Fibroblast of mammary gland (primary cell): ENCODE measurements around the gene GATAD2A.

Experiments
- DNase-seq: peaks from one replicate; pipeline ENCODE4 v3.0.0-alpha.2; 2010; ENCODE audit warnings: low read depth
- H3K4me3 ChIP-seq: 2 replicates; pipeline ENCODE4 v1.5.1; 2011; ENCODE audit warnings: low read depth, mild to moderate bottlenecking, low read length, moderate library complexity; ENCODE audit not compliant: control insufficient read depth
- TF ChIP-seq, protein P1 (sequence below): conservative IDR thresholded peaks from 2 replicates; pipeline ENCODE4 v1.5.1; 2011; ENCODE audit warnings: low read depth, low read length, inconsistent platforms; ENCODE audit not compliant: control insufficient read depth, insufficient read depth

The GATAD2A gene

DNA sequence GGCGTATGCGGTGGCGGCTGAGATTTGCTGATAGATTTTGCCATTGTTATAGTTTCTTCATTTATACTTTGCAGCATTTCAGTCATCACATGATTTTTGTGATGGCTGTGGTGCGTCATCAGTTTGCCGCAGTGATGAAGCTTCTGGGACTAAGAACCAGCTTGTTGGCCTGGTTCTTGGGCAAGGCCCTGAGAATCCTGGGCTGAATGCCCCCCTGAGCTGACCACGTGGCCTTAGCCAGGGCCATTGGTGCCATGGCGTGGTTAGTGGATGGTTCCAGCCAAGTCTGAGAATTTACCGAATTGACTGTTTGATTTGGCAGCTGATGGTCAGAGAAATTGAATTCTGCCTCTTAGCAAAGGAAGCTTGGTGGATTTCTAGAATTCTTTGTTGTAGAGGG lies 17.8 kb downstream of the GATAD2A start:
- TF ChIP-seq, protein P1, sequence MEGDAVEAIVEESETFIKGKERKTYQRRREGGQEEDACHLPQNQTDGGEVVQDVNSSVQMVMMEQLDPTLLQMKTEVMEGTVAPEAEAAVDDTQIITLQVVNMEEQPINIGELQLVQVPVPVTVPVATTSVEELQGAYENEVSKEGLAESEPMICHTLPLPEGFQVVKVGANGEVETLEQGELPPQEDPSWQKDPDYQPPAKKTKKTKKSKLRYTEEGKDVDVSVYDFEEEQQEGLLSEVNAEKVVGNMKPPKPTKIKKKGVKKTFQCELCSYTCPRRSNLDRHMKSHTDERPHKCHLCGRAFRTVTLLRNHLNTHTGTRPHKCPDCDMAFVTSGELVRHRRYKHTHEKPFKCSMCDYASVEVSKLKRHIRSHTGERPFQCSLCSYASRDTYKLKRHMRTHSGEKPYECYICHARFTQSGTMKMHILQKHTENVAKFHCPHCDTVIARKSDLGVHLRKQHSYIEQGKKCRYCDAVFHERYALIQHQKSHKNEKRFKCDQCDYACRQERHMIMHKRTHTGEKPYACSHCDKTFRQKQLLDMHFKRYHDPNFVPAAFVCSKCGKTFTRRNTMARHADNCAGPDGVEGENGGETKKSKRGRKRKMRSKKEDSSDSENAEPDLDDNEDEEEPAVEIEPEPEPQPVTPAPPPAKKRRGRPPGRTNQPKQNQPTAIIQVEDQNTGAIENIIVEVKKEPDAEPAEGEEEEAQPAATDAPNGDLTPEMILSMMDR: no peak
- DNase-seq: no peak
- no peak overlapping the region for H3K4me3 ChIP-seq

DNA sequence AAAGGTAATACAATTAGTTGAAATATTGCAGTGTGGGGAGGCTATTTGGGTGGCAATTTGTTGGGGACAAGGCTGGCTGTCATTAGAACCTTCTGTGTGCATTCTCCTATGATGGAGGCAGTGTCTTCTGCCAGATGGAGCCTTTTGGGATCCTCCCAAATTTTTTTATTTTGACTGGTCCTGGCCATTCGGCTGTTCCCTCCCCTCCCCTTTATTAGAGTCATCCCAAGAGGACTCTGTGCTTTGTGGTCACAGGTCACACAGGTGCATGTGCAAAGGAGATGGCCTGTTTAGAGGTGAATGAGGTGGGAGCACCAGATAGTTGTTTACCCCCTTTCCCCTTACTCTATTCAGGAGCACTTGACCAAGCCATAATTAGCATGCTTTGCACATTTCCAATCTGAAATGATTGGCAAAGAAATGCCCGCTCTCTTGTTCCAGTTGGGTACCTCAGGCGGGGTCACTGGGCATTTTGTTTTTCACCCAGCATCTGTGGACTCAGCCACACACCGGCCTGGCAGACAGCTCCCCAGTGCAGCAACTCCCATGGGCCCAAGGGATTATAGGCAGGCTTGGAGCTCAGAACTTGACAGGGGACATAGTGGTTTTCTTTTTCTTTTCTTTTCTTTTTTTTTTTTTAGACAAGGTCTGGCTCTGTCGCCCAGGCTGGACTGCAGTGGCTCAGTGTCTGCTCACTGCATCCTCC lies 19.8 kb downstream of the GATAD2A start:
- no peak for DNase-seq
- TF ChIP-seq, protein P1: no peak
- H3K4me3 ChIP-seq: no peak overlapping the region

DNA sequence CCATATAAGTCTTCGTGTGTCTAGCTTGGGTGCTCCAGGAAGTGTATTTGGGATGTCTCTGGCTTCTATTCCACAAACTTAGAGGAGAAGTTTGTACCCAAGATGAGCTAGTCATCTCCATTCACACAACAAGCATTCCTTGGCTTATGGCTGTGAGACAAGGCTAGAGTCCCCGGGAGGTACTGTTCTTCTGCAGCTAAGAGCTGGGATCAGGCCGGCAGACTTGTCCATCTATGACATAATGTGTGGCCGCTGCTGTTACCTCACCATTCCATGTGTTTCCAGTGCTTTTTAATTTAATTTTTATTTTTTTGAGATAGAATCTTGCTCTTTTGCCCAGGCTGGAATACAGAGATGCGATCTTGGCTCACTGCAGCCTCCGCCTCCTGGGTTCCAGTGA lies 20.7 kb downstream of the GATAD2A start:
- DNase-seq: no peak
- TF ChIP-seq, protein P1: no peak
- H3K4me3 ChIP-seq: no peak overlapping the region

DNA sequence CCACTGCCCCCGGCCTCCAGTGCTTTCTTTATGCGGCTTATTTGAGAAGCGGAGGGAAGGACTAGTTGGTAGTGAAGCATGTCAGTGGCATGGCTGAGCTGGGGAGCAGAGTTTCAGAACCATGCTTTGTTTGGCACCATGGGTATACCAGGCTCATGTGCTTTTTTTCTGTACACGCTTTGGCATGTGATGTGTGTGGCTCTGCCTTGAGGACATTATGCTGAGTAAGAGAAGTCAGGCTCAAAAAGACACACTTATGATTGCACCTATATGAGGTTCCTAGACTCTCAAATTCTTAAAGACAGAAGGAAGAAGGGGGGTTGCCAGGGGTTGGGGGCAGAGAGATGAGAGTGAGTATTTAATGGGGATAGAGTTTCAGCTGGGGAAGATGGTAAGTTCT lies 21.3 kb downstream of the GATAD2A start:
- H3K4me3 ChIP-seq: no peak overlapping the region
- no peak for DNase-seq
- TF ChIP-seq, protein P1: no peak

DNA sequence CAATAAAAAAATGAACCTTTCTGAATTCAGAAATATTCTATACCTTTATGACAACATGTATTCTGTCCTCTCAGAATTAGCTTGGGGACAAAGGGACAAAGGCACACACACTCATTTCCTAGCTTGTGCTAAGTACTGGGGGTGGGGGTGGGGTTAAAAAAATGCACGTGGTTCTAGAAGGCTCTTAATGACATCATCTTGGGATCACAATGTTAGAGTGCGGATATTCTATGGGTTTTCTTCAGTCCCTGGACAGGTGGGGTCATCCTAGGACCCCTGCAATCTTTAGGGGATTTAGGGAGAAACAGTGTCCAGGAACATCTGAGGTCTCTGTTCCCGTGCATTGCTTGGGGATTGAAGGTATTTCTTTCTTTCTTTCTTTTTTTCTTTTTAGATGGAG lies 21.8 kb downstream of the GATAD2A start:
- TF ChIP-seq, protein P1: no peak
- no peak for DNase-seq
- H3K4me3 ChIP-seq: no peak overlapping the region

DNA sequence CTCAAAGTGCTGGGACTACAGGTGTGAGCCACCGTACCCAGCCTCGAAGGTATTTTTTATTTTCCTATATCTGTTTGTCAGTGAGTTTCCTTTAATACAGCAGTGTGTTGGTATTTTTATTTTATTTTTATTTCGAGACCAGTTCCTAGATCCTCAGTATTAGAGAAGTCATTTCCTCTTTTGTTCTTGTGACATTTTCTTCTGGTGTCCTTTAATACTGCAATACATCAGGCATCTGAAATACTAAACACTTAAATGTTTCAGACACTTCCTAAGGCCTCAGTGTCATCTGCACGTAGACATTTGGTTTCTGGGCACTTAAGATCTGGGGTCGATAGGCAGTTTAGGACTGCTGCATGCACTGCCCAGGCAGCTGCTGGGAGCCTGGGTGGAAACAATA lies 22.5 kb downstream of the GATAD2A start:
- no peak for DNase-seq
- H3K4me3 ChIP-seq: no peak overlapping the region
- TF ChIP-seq, protein P1: no peak

DNA sequence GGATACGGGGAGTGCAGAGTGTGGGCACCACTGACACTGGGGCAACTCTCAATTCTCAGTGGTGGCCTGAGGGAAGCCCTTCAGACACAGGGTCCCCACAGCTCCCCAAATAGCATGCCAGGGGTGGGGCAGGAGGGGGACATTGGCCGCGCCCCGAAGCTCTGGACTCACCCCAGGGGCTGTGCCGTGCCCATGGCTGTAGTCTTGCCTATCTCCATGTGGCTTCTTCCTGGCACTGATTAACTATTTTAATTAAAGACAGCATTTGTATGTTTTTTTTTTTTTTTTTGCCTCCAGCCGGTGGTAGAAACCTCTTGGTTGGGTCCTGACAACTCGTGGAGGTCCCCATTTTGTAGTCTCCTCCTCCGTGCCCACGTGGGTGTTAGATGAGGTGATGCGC lies 23.3 kb downstream of the GATAD2A start:
- TF ChIP-seq, protein P1: no peak
- no peak overlapping the region for H3K4me3 ChIP-seq
- DNase-seq: no peak
